ENCODE data around the gene LTB4R2. TPM values are rescaled to one million over a fixed set of nuclear protein-coding genes. Genes with fewer than 3 reads are reported as not detected.
"Not testable (repeated sequence)": the region's sequence is repeated elsewhere in the genome, so short reads cannot be mapped to it uniquely, and the experiment has no call there.

Gene LTB4R2
- total RNA-seq, 2 experiments from 2014 or later, result 18.5 to 19.6 TPM

DNA sequence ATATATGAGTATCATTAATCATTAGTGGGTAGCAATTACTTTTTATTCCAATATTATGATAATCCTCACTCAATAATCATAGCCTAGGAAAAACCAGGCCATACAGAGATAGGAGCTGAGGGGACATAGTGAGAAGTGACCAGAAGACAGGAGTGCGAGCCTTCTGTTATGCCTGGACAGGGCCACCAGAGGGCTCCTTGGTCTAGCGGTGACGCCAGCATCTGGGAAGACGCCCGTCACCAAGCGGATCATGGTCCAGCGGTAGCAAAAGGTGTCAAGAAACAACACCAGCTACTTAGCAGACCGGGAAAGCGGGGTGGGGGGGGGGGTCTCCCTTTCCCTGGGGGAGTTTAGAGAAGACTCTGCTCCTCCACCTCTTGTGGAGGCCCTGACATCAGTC is 18.0 kb downstream of the LTB4R2 start:
- not testable (repeated sequence) for H3K27ac Mint-ChIP-seq; H3K9me3 Mint-ChIP-seq; H3K4me3 Mint-ChIP-seq; H3K36me3 Mint-ChIP-seq (ENCODE audit: low read depth)
- Mint-ChIP-seq H3K27me3 (peaks cover 17% of the 10 kb centered on the region), H3K4me1 (peaks cover 59% of the 10 kb centered on the region)
- DNase-seq, result peak; percentile 45
- ChIA-PET CTCF (interaction anchor here (1.0 to 18.8 kb wide), 7 partner anchors 11 to 109 kb away, joined by 3 to 494 read pairs (median 8); partner anchors contain the start of genes CBLN3, CIDEB, KHNYN and LTB4R), POLR2A (interaction anchor here (1.0 to 8.4 kb wide), 6 partner anchors 16 to 104 kb away, joined by 3 to 65 read pairs (median 4); partner anchors contain the start of genes CBLN3, KHNYN, LTB4R and LTB4R2)

DNA sequence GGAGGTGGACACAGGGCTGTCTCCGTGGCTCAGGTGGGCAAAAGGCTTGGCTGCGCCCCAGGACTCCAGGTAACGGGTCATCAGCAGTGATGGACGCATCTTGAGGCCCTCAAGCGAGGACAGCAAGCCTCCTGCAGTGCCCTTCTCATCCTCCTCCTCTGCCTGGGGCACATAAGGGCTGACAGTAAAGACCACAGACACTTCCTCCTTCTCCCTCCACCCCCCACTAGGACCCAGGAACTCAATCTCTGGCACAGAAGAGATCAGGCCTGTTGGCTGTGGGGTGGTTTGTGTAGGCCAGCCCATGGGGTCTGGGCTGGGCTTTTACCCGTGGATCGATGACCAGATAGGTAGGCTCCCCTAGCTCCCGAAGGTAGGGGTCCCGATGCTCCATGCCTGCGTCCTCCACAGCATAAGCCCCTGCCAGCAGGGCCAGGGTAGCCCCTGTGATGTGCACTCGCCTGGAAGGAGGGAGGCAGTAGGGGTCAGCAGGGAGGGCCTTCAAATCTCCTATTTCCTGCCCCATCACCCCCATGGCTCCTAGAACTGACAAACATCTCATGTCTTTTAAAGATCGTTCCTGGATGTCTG is 19.2 kb downstream of the LTB4R2 start:
- DNase-seq, result no peak
- POLR2A ChIA-PET, result interaction anchor here (0.8 to 8.4 kb wide), 11 partner anchors 11 to 113 kb away, joined by 3 to 65 read pairs (median 5); partner anchors contain the start of genes CBLN3, CIDEB, DHRS1 and KHNYN
- Mint-ChIP-seq H3K4me1 (peaks cover 71% of the 10 kb centered on the region), H3K9me3 (no peaks in the 10 kb centered on the region), H3K27ac (peak overlapping the region; percentile 62), H3K4me3 (no peak overlapping the region), H3K27me3 (peaks cover 26% of the 10 kb centered on the region), H3K36me3 (ENCODE audit: low read depth) (no peaks in the 10 kb centered on the region)
- CTCF ChIA-PET, result interaction anchor here (1.0 to 18.8 kb wide), 8 partner anchors 13 to 114 kb away, joined by 3 to 494 read pairs (median 5); partner anchors contain the start of genes CBLN3, CIDEB, KHNYN and LTB4R

DNA sequence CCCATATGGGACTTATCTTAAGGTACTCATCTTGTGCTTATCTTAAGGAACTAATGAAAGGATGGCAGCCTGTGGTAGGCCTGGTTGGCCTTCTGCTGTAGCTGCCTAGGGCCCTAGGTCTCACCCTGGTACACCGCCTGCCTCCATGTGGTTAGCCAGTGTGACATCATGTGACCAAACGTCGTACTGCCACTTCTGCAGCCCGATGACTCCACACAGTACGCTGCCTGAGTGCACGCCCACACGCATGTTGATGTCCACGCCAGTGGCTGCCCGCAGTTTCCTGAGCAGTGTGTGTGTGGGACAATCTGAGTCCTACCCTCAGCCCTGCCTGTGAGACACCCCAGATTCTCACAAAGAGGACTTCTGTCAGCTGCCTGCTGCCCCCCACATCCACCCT is 19.8 kb downstream of the LTB4R2 start:
- H3K4me3 Mint-ChIP-seq, result peak overlapping the region; percentile 43
- H3K9me3 Mint-ChIP-seq, result no peaks in the 10 kb centered on the region
- ChIA-PET CTCF (interaction anchor here (1.0 to 18.8 kb wide), 7 partner anchors 19 to 114 kb away, joined by 3 to 494 read pairs (median 6); partner anchors contain the start of genes CBLN3, CIDEB, KHNYN and LTB4R), POLR2A (interaction anchor here (0.8 to 8.4 kb wide), 11 partner anchors 12 to 112 kb away, joined by 3 to 65 read pairs (median 5); partner anchors contain the start of genes CBLN3, CIDEB, DHRS1 and KHNYN)
- peak; percentile 89 for DNase-seq
- H3K36me3 Mint-ChIP-seq (ENCODE audit: low read depth), result no peaks in the 10 kb centered on the region
- peaks cover 30% of the 10 kb centered on the region for H3K27me3 Mint-ChIP-seq
- H3K4me1 Mint-ChIP-seq, result peaks cover 75% of the 10 kb centered on the region
- H3K27ac Mint-ChIP-seq, result peak overlapping the region; percentile 62

- H3K4me1 Mint-ChIP-seq, result peaks cover 81% of the 10 kb centered on the region
- no peak overlapping the region for H3K27ac Mint-ChIP-seq
- no peak for DNase-seq
- POLR2A ChIA-PET, result interaction anchor here (0.7 to 8.4 kb wide), 10 partner anchors 9 to 112 kb away, joined by 3 to 221 read pairs (median 4); partner anchors contain the start of genes CBLN3, CIDEB, KHNYN and LTB4R
- H3K4me3 Mint-ChIP-seq, result no peak overlapping the region
- H3K36me3 Mint-ChIP-seq (ENCODE audit: low read depth), result peaks cover 10% of the 10 kb centered on the region
- peaks cover 36% of the 10 kb centered on the region for H3K27me3 Mint-ChIP-seq
- CTCF ChIA-PET, result interaction anchor here (1.1 to 18.8 kb wide), 10 partner anchors 8 to 115 kb away, joined by 3 to 494 read pairs (median 16); partner anchors contain the start of genes CBLN3, CIDEB, DHRS1 and KHNYN
- no peaks in the 10 kb centered on the region for H3K9me3 Mint-ChIP-seq
Measured at GRCh38 chr14:24330973-24331674, 21.2 kb downstream of the LTB4R2 start.

DNA sequence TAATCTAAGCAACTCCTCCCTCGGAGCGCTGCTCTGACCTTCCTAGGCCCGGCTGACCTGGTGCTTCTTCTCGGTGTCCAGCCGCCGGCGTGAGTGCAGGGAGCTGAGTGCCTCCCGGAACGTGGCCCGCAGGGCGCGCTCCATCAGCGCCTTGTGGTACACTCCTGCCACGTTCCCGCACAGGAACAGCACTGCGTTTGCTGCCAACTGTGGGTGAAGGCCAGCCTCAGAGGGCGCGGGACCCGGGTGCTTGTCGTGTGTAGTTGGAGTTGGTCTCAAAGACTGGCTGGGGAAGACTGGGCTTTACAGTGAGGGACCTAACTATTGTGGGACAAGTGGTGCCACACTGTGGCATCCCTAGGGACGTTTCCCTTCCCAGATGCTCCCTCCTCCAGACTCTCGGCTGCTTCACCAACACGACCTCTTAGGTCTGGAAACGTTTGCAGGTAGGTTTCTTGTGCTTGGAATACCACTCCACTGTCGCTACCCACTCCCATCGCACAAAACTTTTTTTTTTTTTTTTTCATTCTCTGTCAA is 21.9 kb downstream of the LTB4R2 start:
- Mint-ChIP-seq H3K4me3 (peak overlapping the region; percentile 71), H3K36me3 (ENCODE audit: low read depth) (peaks cover 15% of the 10 kb centered on the region), H3K27me3 (peaks cover 35% of the 10 kb centered on the region), H3K4me1 (peaks cover 84% of the 10 kb centered on the region), H3K27ac (peak overlapping the region; percentile 61), H3K9me3 (no peaks in the 10 kb centered on the region)
- CTCF ChIA-PET, result interaction anchor here (0.7 to 18.8 kb wide), 20 partner anchors 8 to 367 kb away, joined by 3 to 494 read pairs (median 8); partner anchors contain the start of genes CBLN3, CIDEB, DHRS1 and KHNYN
- DNase-seq, result no peak
- POLR2A ChIA-PET, result interaction anchor here (0.5 to 8.4 kb wide), 17 partner anchors 9 to 170 kb away, joined by 3 to 221 read pairs (median 4); partner anchors contain the start of genes CBLN3, CIDEB, KHNYN and LTB4R

GRCh38 chr14:24332268-24332993 is 22.5 kb downstream of the LTB4R2 start:
- ChIA-PET CTCF (interaction anchor here (0.7 to 18.8 kb wide), 31 partner anchors 9 to 366 kb away, joined by 3 to 494 read pairs (median 5); partner anchors contain the start of genes CBLN3, CIDEB, DHRS1 and KHNYN), POLR2A (interaction anchor here (0.5 to 8.4 kb wide), 18 partner anchors 9 to 171 kb away, joined by 3 to 221 read pairs (median 3); partner anchors contain the start of genes CBLN3, KHNYN, LTB4R and LTB4R2)
- no peaks in the 10 kb centered on the region for H3K9me3 Mint-ChIP-seq
- H3K36me3 Mint-ChIP-seq (ENCODE audit: low read depth), result peaks cover 21% of the 10 kb centered on the region
- peaks cover 35% of the 10 kb centered on the region for H3K27me3 Mint-ChIP-seq
- DNase-seq, result peak; percentile 89
- H3K4me3 Mint-ChIP-seq, result peak overlapping the region; percentile 71
- peak overlapping the region; percentile 61 for H3K27ac Mint-ChIP-seq
- peaks cover 81% of the 10 kb centered on the region for H3K4me1 Mint-ChIP-seq

DNA sequence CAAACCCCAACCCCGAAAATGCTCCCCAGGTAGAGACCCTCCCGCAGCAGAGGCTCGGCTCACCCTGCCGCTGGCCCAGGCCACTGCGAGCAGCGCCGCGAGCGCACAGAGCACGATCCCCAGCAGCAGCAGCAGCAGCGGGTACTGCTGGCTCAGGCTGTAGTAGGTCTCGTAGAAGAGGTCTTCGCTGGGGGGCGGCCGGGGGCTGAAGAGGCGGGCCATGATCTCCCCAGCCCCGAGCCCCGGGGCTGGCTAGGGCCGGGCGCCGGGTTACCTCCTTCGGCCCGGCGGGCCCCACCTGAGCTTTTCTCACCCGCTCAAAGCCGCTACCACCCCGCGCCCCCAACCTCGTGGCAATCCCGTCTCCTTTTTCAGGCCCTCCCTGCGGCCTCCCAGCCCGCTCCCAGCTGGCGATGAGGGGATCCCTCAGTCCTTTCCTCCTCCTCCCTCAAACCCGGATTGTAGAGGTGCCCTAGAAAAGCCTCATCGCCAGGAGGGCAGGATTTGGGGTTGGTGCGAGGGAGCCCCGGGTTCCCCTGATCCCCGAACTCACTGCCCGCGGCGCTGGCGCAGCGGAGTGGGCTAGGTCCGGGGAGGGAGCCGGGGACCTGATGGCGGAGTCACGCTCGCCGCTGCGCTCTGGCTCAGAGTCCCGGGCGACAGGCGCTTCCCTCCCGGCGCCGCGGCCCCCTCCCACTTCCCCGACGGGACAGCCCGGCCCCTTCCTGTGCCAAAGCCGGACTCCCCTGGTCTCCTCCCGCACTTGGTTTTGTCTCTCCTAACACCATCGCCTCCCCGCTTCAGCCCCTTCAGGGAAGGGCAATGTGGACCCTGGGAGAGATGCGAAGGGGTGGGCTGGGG is 24.7 kb downstream of the LTB4R2 start, which contains the start of gene ADCY4:
Gene ADCY4, minus strand, starts transcription at position 641 of the 861 bp plus-strand sequence. Its CDS starts 419 bp downstream, at position 222.
- H3K4me1 Mint-ChIP-seq, result peaks cover 77% of the 10 kb centered on the region
- H3K27ac Mint-ChIP-seq, result no peak within 1 kb of the TSS
- POLR2A ChIA-PET, result interaction anchor here (1.2 to 6.6 kb wide), 4 partner anchors 89 to 121 kb away, joined by 5 to 221 read pairs (median 12); partner anchors contain the start of genes CBLN3, CHMP4A, KHNYN and SDR39U1
- DNase-seq, result no peak
- peak within 1 kb of the TSS; percentile 41 for H3K4me3 Mint-ChIP-seq
- H3K27me3 Mint-ChIP-seq, result peaks cover 35% of the 10 kb centered on the region
- CTCF ChIA-PET, result interaction anchor here (1.2 to 18.8 kb wide), 9 partner anchors 13 to 104 kb away, joined by 3 to 494 read pairs (median 13); partner anchors contain the start of genes CBLN3, CIDEB, DHRS1 and KHNYN
- H3K9me3 Mint-ChIP-seq, result no peaks in the 10 kb centered on the region
- H3K36me3 Mint-ChIP-seq (ENCODE audit: low read depth), result peaks cover 33% of the 10 kb centered on the region

GRCh38 chr14:24335461-24336171 is 25.7 kb downstream of the LTB4R2 start:
- Mint-ChIP-seq H3K4me3 (no peak overlapping the region), H3K27ac (no peak overlapping the region), H3K4me1 (peaks cover 74% of the 10 kb centered on the region), H3K9me3 (no peaks in the 10 kb centered on the region), H3K27me3 (peaks cover 34% of the 10 kb centered on the region), H3K36me3 (ENCODE audit: low read depth) (peaks cover 33% of the 10 kb centered on the region)
- ChIA-PET POLR2A (interaction anchor here (2.6 to 6.6 kb wide), 2 partner anchors 97 to 107 kb away, joined by 16 to 221 read pairs; partner anchors contain the start of genes CBLN3, KHNYN and SDR39U1), CTCF (interaction anchor here (5.1 to 18.8 kb wide), 3 partner anchors 25 to 101 kb away, joined by 30 to 494 read pairs (median 144); partner anchors contain the start of genes CBLN3, CIDEB, KHNYN and LTB4R)
- no peak for DNase-seq

DNA sequence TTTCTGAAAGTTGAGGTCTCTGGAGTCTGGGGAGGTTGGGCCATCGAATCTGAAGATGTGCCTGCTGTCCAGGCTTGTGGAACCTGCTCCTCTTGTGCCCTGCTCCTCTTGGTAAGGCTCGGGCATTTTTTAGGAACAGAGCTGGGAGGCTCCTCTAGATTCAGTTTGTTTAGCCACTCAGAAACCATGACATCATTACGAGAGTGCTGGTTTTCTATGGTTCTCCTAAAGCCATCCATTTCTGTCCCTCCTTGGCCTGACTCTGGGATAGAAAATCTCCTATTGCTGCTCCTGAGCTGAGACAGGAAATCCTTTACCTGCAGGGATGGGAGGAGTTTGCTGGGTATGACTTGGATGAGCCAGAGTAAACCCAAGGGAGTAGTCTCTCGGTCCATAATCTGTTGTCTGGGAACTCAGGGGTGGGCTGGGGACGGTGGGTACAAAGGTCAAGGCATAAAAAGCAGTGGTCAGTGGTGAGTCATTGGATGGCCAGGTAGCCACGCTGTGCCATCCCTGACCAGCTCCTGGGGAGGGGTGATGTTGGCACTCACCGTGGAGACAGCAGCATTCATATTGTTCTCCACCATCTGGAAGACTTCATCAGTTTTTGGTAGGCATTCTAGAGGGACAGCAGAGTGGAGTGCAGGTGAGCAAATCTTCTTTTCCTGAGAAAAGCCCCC is 27.3 kb downstream of the LTB4R2 start:
- Mint-ChIP-seq H3K9me3 (no peaks in the 10 kb centered on the region), H3K4me3 (no peak overlapping the region), H3K36me3 (ENCODE audit: low read depth) (peaks cover 33% of the 10 kb centered on the region), H3K4me1 (peaks cover 61% of the 10 kb centered on the region), H3K27me3 (peaks cover 35% of the 10 kb centered on the region), H3K27ac (no peak overlapping the region)
- CTCF ChIA-PET, result interaction anchor here (5.1 to 18.8 kb wide), 2 partner anchors 90 to 99 kb away, joined by 30 to 494 read pairs; partner anchors contain the start of genes CBLN3 and KHNYN
- POLR2A ChIA-PET, result interaction anchor here (0.8 to 6.6 kb wide), 3 partner anchors 90 to 96 kb away, joined by 3 to 221 read pairs (median 69); partner anchors contain the start of genes CBLN3 and KHNYN
- no peak for DNase-seq

DNA sequence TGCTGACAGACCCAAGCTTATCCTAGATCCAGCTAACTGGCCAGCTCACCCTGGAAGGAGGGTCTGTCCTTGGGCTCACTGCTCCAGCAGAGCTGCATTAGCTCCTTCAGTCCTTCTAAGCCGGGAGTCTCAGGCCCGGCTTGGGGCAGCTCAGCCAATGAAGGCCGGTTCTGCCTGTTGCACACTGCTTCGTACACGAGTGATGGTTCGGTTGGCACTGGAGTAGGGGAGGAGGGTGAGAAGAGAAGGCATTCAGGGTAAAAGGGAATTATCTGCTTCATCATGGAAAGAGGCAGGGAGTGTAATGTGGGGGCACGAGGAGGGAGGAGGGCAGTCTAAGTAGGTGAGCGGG is 27.9 kb downstream of the LTB4R2 start:
- peaks cover 56% of the 10 kb centered on the region for H3K4me1 Mint-ChIP-seq
- no peak overlapping the region for H3K27ac Mint-ChIP-seq
- peaks cover 35% of the 10 kb centered on the region for H3K27me3 Mint-ChIP-seq
- ChIA-PET POLR2A (interaction anchor here (0.8 to 5.4 kb wide), 2 partner anchors 89 to 93 kb away, joined by 3 to 69 read pairs; partner anchors contain the start of genes CBLN3 and KHNYN), CTCF (interaction anchor here (5.1 to 18.8 kb wide), 2 partner anchors 90 to 99 kb away, joined by 30 to 494 read pairs; partner anchors contain the start of genes CBLN3 and KHNYN)
- no peak for DNase-seq
- H3K36me3 Mint-ChIP-seq (ENCODE audit: low read depth), result peaks cover 33% of the 10 kb centered on the region
- H3K9me3 Mint-ChIP-seq, result no peaks in the 10 kb centered on the region
- H3K4me3 Mint-ChIP-seq, result peak overlapping the region; percentile 97
